ENCODE data around the gene ADH7. TPM values are rescaled to one million over a fixed set of nuclear protein-coding genes. Genes with fewer than 3 reads are reported as not detected.

ADH7 gene
- total and polyA plus RNA-seq, 2 of the 8 experiments (the other 6 are each of a cell fraction or from before 2014, with no cell fraction given): not detected

DNA sequence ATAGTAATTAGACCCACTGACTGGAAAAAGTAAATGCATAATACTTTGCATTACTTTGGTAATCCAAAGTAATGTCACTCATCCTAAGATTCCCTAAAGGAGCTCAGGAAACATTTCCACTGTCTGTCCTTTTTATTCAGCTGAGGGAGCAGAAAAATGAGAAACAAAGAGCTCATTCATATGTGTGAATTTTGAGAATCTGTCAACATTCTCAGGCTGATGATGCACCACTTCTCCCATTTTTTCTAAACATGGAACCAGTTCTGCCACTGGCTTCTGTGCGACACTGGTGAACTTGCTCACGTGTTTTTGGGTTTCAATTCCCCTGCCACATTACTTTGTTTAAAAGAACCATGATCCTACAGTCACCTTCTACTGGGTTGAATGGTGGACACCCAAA lies 28.4 kb upstream of the ADH7 start:
- H3K4me2 ChIP-seq (ENCODE audit: insufficient read depth in 1 of 2, low read depth in 2 of 2, low read length in 2 of 2): no peak overlapping the region
- no peaks in the 10 kb centered on the region for H3K79me2 ChIP-seq (ENCODE audit: control insufficient read depth in 1 of 2, insufficient read depth in 2 of 2, low read length in 2 of 2)
- H3K23me2 ChIP-seq (ENCODE audit: low read depth, low read length): no peaks in the 10 kb centered on the region
- H4K91ac ChIP-seq (replicated peaks; ENCODE audit: insufficient read length, low read length): no peak overlapping the region
- no peak overlapping the region for H4K8ac ChIP-seq (ENCODE audit: extremely low read depth, insufficient read depth, low read length)
- no peaks in the 10 kb centered on the region for H3K9me3 ChIP-seq (ENCODE audit: insufficient read depth in 2 of 2, low read depth in 1 of 2, low read length in 1 of 2)
- no peak overlapping the region for H2BK12ac ChIP-seq (ENCODE audit: low read depth, low read length)
- no peaks in the 10 kb centered on the region for H3K27me3 ChIP-seq (replicated peaks in 1 of 4; ENCODE audit: control insufficient read depth in 3 of 4, extremely low read depth in 1 of 4, insufficient read depth in 3 of 4, low read length in 3 of 4)
- no peak overlapping the region for H3K18ac ChIP-seq (ENCODE audit: extremely low read depth, low read length)
- no peak overlapping the region for H2AFZ ChIP-seq (ENCODE audit: low read length)
- H3K79me1 ChIP-seq (ENCODE audit: low read depth, low read length): no peaks in the 10 kb centered on the region
- H3K27ac ChIP-seq (ENCODE audit: low read depth, low read length): no peak overlapping the region
- no peak overlapping the region for H2BK20ac ChIP-seq (ENCODE audit: low read length)
- H3K4me1 ChIP-seq (replicated peaks in 1 of 4; ENCODE audit: control insufficient read depth in 3 of 4, insufficient read depth in 4 of 4, low read length in 3 of 4): no peaks in the 10 kb centered on the region; a peak in 1 of 7 replicates
- no peak overlapping the region for H3K4me3 ChIP-seq (ENCODE audit: extremely low read depth in 1 of 4, insufficient read depth in 2 of 4, low read depth in 3 of 4, low read length in 4 of 4)
- FAIRE-seq (no peak), DNase-seq (ENCODE audit: low read depth in 1 of 2, low spot score in 2 of 2) (no peak)
- H3K4ac ChIP-seq (replicated peaks; ENCODE audit: insufficient read length, low read depth, low read length): no peak overlapping the region
- no peak overlapping the region for H2BK5ac ChIP-seq (ENCODE audit: low read depth, low read length)
- no peak overlapping the region for H3K23ac ChIP-seq (ENCODE audit: insufficient read length)
- H2AK5ac ChIP-seq (ENCODE audit: low read depth, low read length): no peak overlapping the region
- WGBS, 2 experiments (ENCODE audit: extremely low coverage in 1 of 2, insufficient coverage in 1 of 2, insufficient read length in 1 of 2, insufficient replicate concordance in 2 of 2, low coverage in 1 of 2, low lambda C conversion rate in 2 of 2, missing lambda C conversion rate in 1 of 2): 90% methylated on average over 2 of the region's 2 CpGs; no CpG with 5 or more reads in 1 of the 2 experiments
- no peak overlapping the region for H4K5ac ChIP-seq (ENCODE audit: insufficient read length, low read depth, low read length)
- no peak overlapping the region for H3K56ac ChIP-seq (replicated peaks; ENCODE audit: insufficient read length, low read depth, low read length)
- no peaks in the 10 kb centered on the region for H3K36me3 ChIP-seq (ENCODE audit: control insufficient read depth in 2 of 4, insufficient read depth in 4 of 4, low read length in 3 of 4)
- no peak overlapping the region for H3K9ac ChIP-seq (replicated peaks in 1 of 4; ENCODE audit: extremely low read depth in 1 of 4, low read depth in 3 of 4, low read length in 3 of 4)
- ChIA-PET POLR2A (ENCODE audit: partially characterized antibody) (interaction anchor here (0.9 kb wide), 1 partner anchor 10 kb away, joined by 3 read pairs; no protein-coding TSS in a partner anchor), CTCF (ENCODE audit: partially characterized antibody) (interaction anchor here (0.7 to 10.0 kb wide), 27 partner anchors 10 to 1312 kb away, joined by 3 to 99 read pairs (median 5); partner anchors contain the start of genes ADH5 and C4orf17)
- no peaks in the 10 kb centered on the region for H4K20me1 ChIP-seq (replicated peaks in 1 of 2; ENCODE audit: control insufficient read depth in 1 of 2, insufficient read depth in 2 of 2, low read length in 2 of 2)
- no peak overlapping the region for H2BK15ac ChIP-seq (ENCODE audit: low read length)
- H2BK120ac ChIP-seq (replicated peaks; ENCODE audit: low read depth, low read length): no peak overlapping the region
- no peak overlapping the region for H3K14ac ChIP-seq (ENCODE audit: insufficient read length)
- TF ChIP-seq RAD21 (IDR thresholded peaks at IDR 0.05 in 1 of 2, conservative IDR thresholded peaks at IDR 0.05 in 1 of 2; ENCODE audit: low read depth in 2 of 2, low read length in 2 of 2): no peak
- TF ChIP-seq, protein P1, sequence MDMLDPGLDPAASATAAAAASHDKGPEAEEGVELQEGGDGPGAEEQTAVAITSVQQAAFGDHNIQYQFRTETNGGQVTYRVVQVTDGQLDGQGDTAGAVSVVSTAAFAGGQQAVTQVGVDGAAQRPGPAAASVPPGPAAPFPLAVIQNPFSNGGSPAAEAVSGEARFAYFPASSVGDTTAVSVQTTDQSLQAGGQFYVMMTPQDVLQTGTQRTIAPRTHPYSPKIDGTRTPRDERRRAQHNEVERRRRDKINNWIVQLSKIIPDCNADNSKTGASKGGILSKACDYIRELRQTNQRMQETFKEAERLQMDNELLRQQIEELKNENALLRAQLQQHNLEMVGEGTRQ (IDR thresholded peaks at IDR 0.05; ENCODE audit: low read length): no peak
- TF ChIP-seq RFX5 (IDR thresholded peaks at IDR 0.05; ENCODE audit: borderline replicate concordance, low read depth, low read length): no peak
- TF ChIP-seq RNF2 (IDR thresholded peaks at IDR 0.05; ENCODE audit: borderline replicate concordance, low read depth, low read length, missing control alignments, poor library complexity, severe bottlenecking): no peak
- no peak for TF ChIP-seq ATF3 (IDR thresholded peaks at IDR 0.05; ENCODE audit: insufficient read depth, low read depth, low read length)
- TF ChIP-seq SIN3A (conservative IDR thresholded peaks at IDR 0.05 in 1 of 2, IDR thresholded peaks at IDR 0.05 in 1 of 2; ENCODE audit: low read depth in 1 of 2, low read length in 2 of 2): no peak
- no peak for TF ChIP-seq BCL11A (IDR thresholded peaks at IDR 0.05; ENCODE audit: low read depth in 2 of 2, low read length in 2 of 2)
- TF ChIP-seq CTBP2 (IDR thresholded peaks at IDR 0.05; ENCODE audit: borderline replicate concordance, insufficient read depth, insufficient read length, low read length): no peak
- no peak for TF ChIP-seq ZNF274 (IDR thresholded peaks at IDR 0.05; ENCODE audit: borderline replicate concordance, extremely low read depth, low read length)
- TF ChIP-seq HDAC2 (IDR thresholded peaks at IDR 0.05; ENCODE audit: borderline replicate concordance in 1 of 2, low read depth in 2 of 2, low read length in 2 of 2): no peak

All from H1 (cell line).